Measurements from ENCODE around the gene SLC6A6. TPM values are rescaled to one million over a fixed set of nuclear protein-coding genes. Genes with fewer than 3 reads are reported as not detected.

The SLC6A6 gene
- total RNA-seq, 4 donors from 2014 or later, result 15.0 to 36.2 (median 23.7) TPM

- no peak for TF ChIP-seq CTCF (IDR thresholded peaks at IDR 0.05)
- TF ChIP-seq POLR2AphosphoS5 (IDR thresholded peaks at IDR 0.05), result no peak
- TF ChIP-seq EP300 (IDR thresholded peaks at IDR 0.05), result no peak
- TF ChIP-seq POLR2A (IDR thresholded peaks at IDR 0.05; ENCODE audit: low read depth), result no peak
- no peaks in the 10 kb centered on the region for H3K9me3 ChIP-seq
- no peak overlapping the region for H3K4me3 ChIP-seq
- intact Hi-C loops (cut with DNase I), result no loop called here
- DNase-seq (ENCODE audit: extremely low spot score), result no peak
- H3K27ac ChIP-seq (replicated peaks in 1 of 4), result no peak overlapping the region
- no peaks in the 10 kb centered on the region for H3K27me3 ChIP-seq
- peaks cover 5 to 20% (median 16%) of the 10 kb centered on the region in 4 donors for H3K4me1 ChIP-seq
- WGBS, result 91% methylated on average over 5 of the region's 5 CpGs
- peaks cover 4 to 70% (median 56%) of the 10 kb centered on the region in 4 donors for H3K36me3 ChIP-seq
These were observed 68.6 kb downstream of the SLC6A6 start for GRCh38 chr3:14471016-14471415.

- no peak for TF ChIP-seq POLR2A (IDR thresholded peaks at IDR 0.05; ENCODE audit: low read depth)
- no peak for TF ChIP-seq POLR2AphosphoS5 (IDR thresholded peaks at IDR 0.05)
- no peak for TF ChIP-seq EP300 (IDR thresholded peaks at IDR 0.05)
- TF ChIP-seq CTCF (IDR thresholded peaks at IDR 0.05), result no peak
- 89% methylated on average over 10 of the region's 10 CpGs for WGBS
- Histone ChIP-seq H3K4me3 (no peak overlapping the region), H3K27me3 (no peaks in the 10 kb centered on the region), H3K27ac (replicated peaks in 1 of 4) (no peak overlapping the region), H3K9me3 (no peaks in the 10 kb centered on the region), H3K36me3 (peaks cover 3 to 69% (median 56%) of the 10 kb centered on the region in 4 donors), H3K4me1 (peaks cover 5 to 20% (median 16%) of the 10 kb centered on the region in 4 donors)
- intact Hi-C loops (cut with DNase I), result no loop called here
- DNase-seq (ENCODE audit: extremely low spot score), result no peak
These were observed 69.3 kb downstream of the SLC6A6 start for GRCh38 chr3:14471690-14472089.

GRCh38 chr3:14472471-14473351 is 70.3 kb downstream of the SLC6A6 start:
- intact Hi-C loops (cut with DNase I), result no loop called here
- 69% methylated on average over 20 of the region's 22 CpGs for WGBS
- no peak for DNase-seq (ENCODE audit: extremely low spot score)
- TF ChIP-seq POLR2AphosphoS5 (IDR thresholded peaks at IDR 0.05), result no peak
- TF ChIP-seq POLR2A (IDR thresholded peaks at IDR 0.05; ENCODE audit: low read depth), result no peak
- TF ChIP-seq EP300 (IDR thresholded peaks at IDR 0.05), result no peak
- TF ChIP-seq CTCF (IDR thresholded peaks at IDR 0.05), result no peak
- Histone ChIP-seq H3K36me3 (peaks cover 7 to 69% (median 56%) of the 10 kb centered on the region in 4 donors), H3K4me3 (no peak overlapping the region), H3K27ac (replicated peaks in 1 of 4) (peak overlapping the region in 2 of 4 donors; percentile 12 to 33), H3K27me3 (no peaks in the 10 kb centered on the region), H3K4me1 (peaks cover 5 to 20% (median 16%) of the 10 kb centered on the region in 4 donors), H3K9me3 (no peaks in the 10 kb centered on the region)

- Histone ChIP-seq H3K4me3 (no peak overlapping the region), H3K27ac (replicated peaks in 1 of 4) (peak overlapping the region in 2 of 4 donors; percentile 12 to 23), H3K9me3 (no peaks in the 10 kb centered on the region), H3K27me3 (no peaks in the 10 kb centered on the region), H3K36me3 (peaks cover 8 to 75% (median 60%) of the 10 kb centered on the region in 4 donors), H3K4me1 (peaks cover 5 to 20% (median 16%) of the 10 kb centered on the region in 4 donors)
- TF ChIP-seq EP300 (IDR thresholded peaks at IDR 0.05), result no peak
- no peak for TF ChIP-seq POLR2A (IDR thresholded peaks at IDR 0.05; ENCODE audit: low read depth)
- TF ChIP-seq POLR2AphosphoS5 (IDR thresholded peaks at IDR 0.05), result no peak
- TF ChIP-seq CTCF (IDR thresholded peaks at IDR 0.05), result no peak
- intact Hi-C loops (cut with DNase I), result no loop called here
- WGBS, result 86% methylated on average over 7 of the region's 7 CpGs
- DNase-seq (ENCODE audit: extremely low spot score), result no peak
These were observed 71.0 kb downstream of the SLC6A6 start for GRCh38 chr3:14473411-14473891.
